A673 (cell line): ENCODE results near the gene AGPAT3. TPM values are rescaled to one million over a fixed set of nuclear protein-coding genes. Genes with fewer than 3 reads are reported as not detected.

Source experiments
- BruUV-seq: library from RNA; stranded (reverse); fragments of 400-500 nt; replicated peaks from 2 replicates; lab custom pipeline; 2021; lab: Mats Ljungman, UMichigan
- CTCF ChIA-PET: fragments of 300-600 bp; sonication (Branson Sonifier 250); formaldehyde crosslinking; loops from one replicate; lab custom pipeline; 2022; ENCODE audit warnings: antibody characterized with exemption; lab: Charles Lee
- POLR2A ChIA-PET: fragments of 300-600 bp; sonication (Branson Sonifier 250); formaldehyde crosslinking; loops from one replicate; lab custom pipeline; 2022; ENCODE audit warnings: antibody characterized with exemption; ENCODE audit not compliant: low non-redundant PET; lab: Charles Lee
- DNase-seq: peaks from one replicate; pipeline ENCODE4 v3.0.0-alpha.2; 2015; ENCODE audit warnings: low spot score
- H3K27ac ChIP-seq: fragments of 200-600 bp; sonication (generic); 2 replicates; pipeline ENCODE4 v1.5.1; 2016; ENCODE audit warnings: mixed run types, low read depth, mild to moderate bottlenecking, mixed read lengths, antibody characterized with exemption, low read length; ENCODE audit not compliant: poor library complexity, severe bottlenecking
- H3K27me3 ChIP-seq: fragments of 200-600 bp; sonication (generic); replicated peaks from 2 replicates; pipeline ENCODE4 v1.6.1; 2017; ENCODE audit warnings: mixed run types, low read depth, mild to moderate bottlenecking, mixed read lengths, antibody characterized with exemption, low read length; ENCODE audit not compliant: insufficient read depth, poor library complexity
- H3K36me3 ChIP-seq: fragments of 200-600 bp; sonication (generic); 2 replicates; pipeline ENCODE4 v1.6.1; 2016; ENCODE audit warnings: mixed run types, mild to moderate bottlenecking, mixed read lengths, antibody characterized with exemption, low read length; ENCODE audit not compliant: insufficient read depth, poor library complexity, severe bottlenecking
- H3K4me1 ChIP-seq: fragments of 200-600 bp; sonication (generic); 2 replicates; pipeline ENCODE4 v1.6.1; 2017; ENCODE audit warnings: mixed run types, mild to moderate bottlenecking, mixed read lengths, antibody characterized with exemption, low read length; ENCODE audit not compliant: insufficient read depth, poor library complexity, severe bottlenecking
- H3K4me3 ChIP-seq: fragments of 200-600 bp; sonication (generic); 2 replicates; pipeline ENCODE4 v1.5.1; 2016; ENCODE audit warnings: low read depth, mixed run types, mild to moderate bottlenecking, mixed read lengths, low read length; ENCODE audit not compliant: poor library complexity, severe bottlenecking
- H3K9me3 ChIP-seq: fragments of 200-600 bp; sonication (generic); 2 replicates; pipeline ENCODE4 v1.6.1; 2016; ENCODE audit warnings: mixed run types, low read depth, mild to moderate bottlenecking, mixed read lengths, antibody characterized with exemption, low read length; ENCODE audit not compliant: poor library complexity, severe bottlenecking
- EZH2 ChIP-seq: fragments of 200-600 bp; sonication (generic); IDR thresholded peaks from 2 replicates; pipeline ENCODE4 v1.6.1; 2017; ENCODE audit warnings: borderline replicate concordance, low read depth, mild to moderate bottlenecking, mixed read lengths, antibody characterized with exemption, low read length; ENCODE audit not compliant: poor library complexity, severe bottlenecking
- intact Hi-C: fragments of 100-400 bp; cut with micrococcal nuclease; formaldehyde crosslinking; loops from one replicate; pipeline ENCODE4 v1.10.0; 2022; ENCODE audit not compliant: unreplicated experiment
- total RNA-seq: library from RNA; stranded (reverse); gene quantifications from 2 replicates; pipeline ENCODE4 v1.2.3, GENCODE V29; 2021
- TF ChIP-seq, protein P1 (sequence below): fragments of 300-800, 200-600 bp; sonication (generic); conservative IDR thresholded peaks from 2 replicates; pipeline ENCODE4 v1.5.1; 2017; ENCODE audit warnings: low read depth, mild to moderate bottlenecking, antibody characterized with exemption, low read length, moderate library complexity, mixed read lengths

The AGPAT3 gene
- total RNA-seq, 1 experiment from 2014 or later, result 69.6 TPM

DNA sequence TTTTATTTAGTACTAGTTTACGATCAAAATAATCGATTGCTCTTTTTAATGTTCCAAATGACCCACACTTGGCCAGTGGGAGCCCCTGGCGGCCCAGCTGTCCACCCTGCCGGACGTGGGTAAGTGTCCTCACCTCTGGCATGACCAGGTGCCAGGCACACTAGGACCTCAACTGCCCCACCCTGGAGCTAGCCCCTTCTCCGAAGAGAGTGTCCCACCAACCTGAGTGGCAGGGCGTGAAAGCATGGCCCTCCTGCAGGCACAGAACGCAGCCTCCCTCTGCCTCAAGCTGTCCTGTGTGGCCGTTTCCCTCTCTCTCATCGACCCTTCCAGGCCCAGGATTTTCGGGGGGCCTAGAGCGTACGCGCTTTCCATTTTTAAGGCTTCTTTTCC, 32.9 kb upstream of the AGPAT3 start:
- no peak for DNase-seq
- H3K27ac ChIP-seq, result no peak overlapping the region
- no TSS peak for BruUV-seq
- H3K27me3 ChIP-seq, result no peaks in the 10 kb centered on the region
- no peak for TF ChIP-seq EZH2
- TF ChIP-seq, protein P1, sequence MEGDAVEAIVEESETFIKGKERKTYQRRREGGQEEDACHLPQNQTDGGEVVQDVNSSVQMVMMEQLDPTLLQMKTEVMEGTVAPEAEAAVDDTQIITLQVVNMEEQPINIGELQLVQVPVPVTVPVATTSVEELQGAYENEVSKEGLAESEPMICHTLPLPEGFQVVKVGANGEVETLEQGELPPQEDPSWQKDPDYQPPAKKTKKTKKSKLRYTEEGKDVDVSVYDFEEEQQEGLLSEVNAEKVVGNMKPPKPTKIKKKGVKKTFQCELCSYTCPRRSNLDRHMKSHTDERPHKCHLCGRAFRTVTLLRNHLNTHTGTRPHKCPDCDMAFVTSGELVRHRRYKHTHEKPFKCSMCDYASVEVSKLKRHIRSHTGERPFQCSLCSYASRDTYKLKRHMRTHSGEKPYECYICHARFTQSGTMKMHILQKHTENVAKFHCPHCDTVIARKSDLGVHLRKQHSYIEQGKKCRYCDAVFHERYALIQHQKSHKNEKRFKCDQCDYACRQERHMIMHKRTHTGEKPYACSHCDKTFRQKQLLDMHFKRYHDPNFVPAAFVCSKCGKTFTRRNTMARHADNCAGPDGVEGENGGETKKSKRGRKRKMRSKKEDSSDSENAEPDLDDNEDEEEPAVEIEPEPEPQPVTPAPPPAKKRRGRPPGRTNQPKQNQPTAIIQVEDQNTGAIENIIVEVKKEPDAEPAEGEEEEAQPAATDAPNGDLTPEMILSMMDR, result no peak
- intact Hi-C loops, result no loop called here
- POLR2A ChIA-PET, result no interaction called here
- CTCF ChIA-PET, result no interaction called here
- H3K9me3 ChIP-seq, result no peaks in the 10 kb centered on the region
- H3K4me1 ChIP-seq, result no peaks in the 10 kb centered on the region
- H3K4me3 ChIP-seq, result no peak overlapping the region
- no peaks in the 10 kb centered on the region for H3K36me3 ChIP-seq

DNA sequence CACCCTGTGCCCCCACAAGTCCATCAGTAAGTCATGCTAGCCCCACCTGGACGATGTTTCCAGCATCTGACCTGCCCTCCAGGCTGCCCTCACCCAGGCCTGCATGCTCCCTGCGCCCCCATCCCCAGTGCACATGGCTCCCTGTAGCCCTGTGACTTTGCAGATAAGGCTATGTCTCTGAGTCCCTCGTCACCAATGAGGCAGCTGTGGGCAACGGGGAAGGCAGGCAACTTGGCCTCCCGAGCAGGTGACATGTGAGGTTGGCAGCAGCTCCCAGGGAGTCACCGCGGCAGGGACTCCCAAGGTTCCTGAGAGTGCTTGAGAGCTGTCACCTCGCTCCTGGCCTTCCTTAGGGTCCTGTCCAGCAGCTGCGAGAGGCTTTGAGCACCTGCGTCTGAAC, 32.4 kb upstream of the AGPAT3 start:
- H3K27me3 ChIP-seq, result no peaks in the 10 kb centered on the region
- ChIA-PET CTCF (no interaction called here), POLR2A (no interaction called here)
- no peak for DNase-seq
- H3K9me3 ChIP-seq, result no peaks in the 10 kb centered on the region
- H3K4me3 ChIP-seq, result no peak overlapping the region
- no TSS peak for BruUV-seq
- H3K4me1 ChIP-seq, result no peaks in the 10 kb centered on the region
- no peak for TF ChIP-seq EZH2
- TF ChIP-seq, protein P1, result no peak
- H3K27ac ChIP-seq, result no peak overlapping the region
- H3K36me3 ChIP-seq, result no peaks in the 10 kb centered on the region
- intact Hi-C loops, result no loop called here

DNA sequence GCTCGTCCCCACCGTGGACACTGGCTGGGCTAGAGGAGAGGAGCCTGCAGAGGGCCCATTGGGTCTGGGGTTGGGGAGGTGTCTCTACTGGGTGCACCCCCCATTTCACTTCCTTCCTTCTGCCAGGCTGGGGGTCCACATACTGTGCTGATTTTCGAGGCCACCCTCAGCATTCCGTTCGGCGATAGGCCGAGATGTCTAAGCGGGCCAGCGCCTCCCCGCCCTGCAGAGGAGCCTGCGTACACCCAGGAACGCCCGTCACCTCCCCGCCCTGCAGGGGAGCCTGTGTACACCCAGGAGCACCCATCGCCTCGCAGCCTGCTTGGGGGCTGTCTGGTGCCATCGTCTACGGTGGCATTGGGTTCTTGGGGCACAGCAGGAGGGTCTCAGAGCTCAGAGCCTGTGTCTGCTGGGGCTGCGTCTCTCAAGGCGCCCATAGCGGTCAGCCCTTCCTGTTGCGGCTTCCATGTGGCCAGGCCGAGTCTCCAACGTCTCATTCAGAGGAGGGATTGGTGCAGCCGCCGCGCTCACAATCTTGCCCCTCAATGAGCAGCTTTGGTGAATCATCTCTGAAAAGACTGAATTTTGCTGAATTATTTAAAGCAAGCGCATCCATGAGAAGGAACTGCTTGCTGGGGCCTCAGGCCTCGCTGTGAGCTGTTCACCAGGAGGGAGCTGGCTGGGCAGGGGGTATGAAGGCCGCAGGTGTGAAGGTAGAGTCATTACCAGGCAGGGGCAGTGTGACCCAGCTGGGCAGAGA, 30.7 kb upstream of the AGPAT3 start:
- TF ChIP-seq, protein P1, result no peak
- no peak for TF ChIP-seq EZH2
- Histone ChIP-seq H3K4me3 (no peak overlapping the region), H3K9me3 (no peaks in the 10 kb centered on the region), H3K36me3 (no peaks in the 10 kb centered on the region), H3K27ac (no peak overlapping the region), H3K4me1 (no peaks in the 10 kb centered on the region), H3K27me3 (no peaks in the 10 kb centered on the region)
- CTCF ChIA-PET, result no interaction called here
- BruUV-seq, result no TSS peak
- POLR2A ChIA-PET, result no interaction called here
- DNase-seq, result no peak
- intact Hi-C loops, result no loop called here
